GM12891 (cell line): ENCODE results near the gene ANKDD1A.

ENCODE experiments used
- DNase-seq: peaks from one replicate; pipeline ENCODE4 v3.0.0; 2011; ENCODE audit warnings: low spot score; ENCODE audit not compliant: insufficient read length
- FAIRE-seq: peaks from 2 replicates; lab custom pipeline; 2011; peaks lifted over from hg19 to GRCh38; lab: Jason Lieb, UNC
- PAX5 ChIP-seq: IDR thresholded peaks from 2 replicates; pipeline ENCODE4 v1.6.1; 2011; ENCODE audit warnings: low read length, moderate library complexity, mild to moderate bottlenecking; ENCODE audit not compliant: insufficient read depth, severe bottlenecking
- POLR2A ChIP-seq: IDR thresholded peaks from 2 replicates; pipeline ENCODE4 v1.6.1; 2011; ENCODE audit warnings: low read depth, low read length, control low read depth
- POLR2AphosphoS5 ChIP-seq: IDR thresholded peaks from 2 replicates; pipeline ENCODE4 v1.6.1; 2011; ENCODE audit warnings: low read depth, low read length, control low read depth
- POU2F2 ChIP-seq: IDR thresholded peaks from 2 replicates; pipeline ENCODE4 v1.6.1; 2011; ENCODE audit warnings: low read depth, mild to moderate bottlenecking, control low read depth, low read length, moderate library complexity
- SPI1 ChIP-seq: IDR thresholded peaks from 2 replicates; pipeline ENCODE4 v1.6.1; 2011; ENCODE audit warnings: low read depth, low read length, control low read depth
- TAF1 ChIP-seq: IDR thresholded peaks from 2 replicates; pipeline ENCODE4 v1.6.1; 2011; ENCODE audit warnings: low read depth, low read length, control low read depth

ANKDD1A gene

DNA sequence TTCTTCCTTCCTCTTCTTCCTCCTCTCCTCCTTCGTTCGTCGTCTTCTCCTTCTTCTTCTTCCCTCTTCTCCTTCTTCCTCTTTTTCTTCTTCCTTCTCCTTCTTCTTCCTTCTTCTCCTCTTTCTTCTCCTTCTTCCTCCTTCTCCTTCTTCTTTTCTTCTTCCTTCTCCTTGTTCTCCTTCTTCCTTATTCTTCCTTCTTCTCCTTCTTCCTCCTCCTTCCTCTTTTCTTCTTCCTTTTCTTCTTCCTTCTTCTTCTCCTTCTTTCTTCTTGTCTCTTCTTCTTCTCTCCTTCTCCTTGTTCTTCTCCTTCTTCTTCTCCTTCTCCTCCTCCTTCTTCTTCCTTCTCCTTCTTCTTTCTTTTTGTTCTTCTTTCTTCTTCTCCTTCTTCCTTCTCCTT lies 42.7 kb downstream of the ANKDD1A start:
- DNase-seq (no peak), FAIRE-seq (no peak)

DNA sequence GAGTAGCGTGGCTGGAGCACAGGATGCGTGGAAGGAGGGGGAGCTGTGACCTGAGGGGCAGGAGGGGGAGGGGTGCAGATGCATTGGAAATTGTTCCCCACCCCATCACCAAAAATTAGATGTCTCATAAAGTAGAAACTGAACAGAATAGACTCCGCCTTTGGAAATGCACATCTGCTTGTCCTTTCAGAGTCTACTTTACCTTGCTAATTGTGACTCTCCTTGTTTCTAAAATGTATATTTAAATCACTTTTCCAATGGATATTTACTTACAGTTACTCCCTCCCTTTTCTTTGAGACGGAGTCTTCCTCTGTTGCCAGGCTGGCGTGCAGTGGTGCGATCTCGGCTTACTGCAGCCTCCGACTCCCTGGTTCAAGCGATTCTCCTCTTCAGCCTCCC lies 47.4 kb downstream of the ANKDD1A start:
- TF ChIP-seq SPI1 (no peak), POLR2A (no peak), TAF1 (no peak), PAX5 (no peak), POLR2AphosphoS5 (no peak)
- DNase-seq (no peak), FAIRE-seq (no peak)

More for the DNA sequence above, 42.7 kb downstream of the ANKDD1A start:
- TF ChIP-seq SPI1: no peak
- no peak for TF ChIP-seq POLR2A

DNA sequence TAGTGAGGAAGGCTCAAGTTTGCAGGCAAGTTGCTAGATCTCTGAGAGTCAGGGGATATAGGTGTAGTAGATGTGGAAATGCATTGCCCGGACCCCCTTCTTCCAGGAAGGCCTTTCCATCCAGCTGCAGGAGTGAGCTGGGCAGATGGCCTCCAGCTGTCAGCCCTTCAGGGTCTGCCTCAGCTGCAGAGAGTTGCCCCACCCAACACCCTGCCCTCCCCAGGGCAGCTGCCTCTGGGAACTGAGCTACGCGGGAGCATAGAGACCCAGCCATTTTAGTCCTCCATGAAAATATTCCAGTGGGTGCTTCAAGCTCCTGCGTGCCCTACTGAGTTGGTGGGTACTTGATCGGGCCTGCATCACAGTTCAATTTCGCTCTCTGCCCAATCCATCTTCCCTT lies 48.5 kb downstream of the ANKDD1A start:
- TF ChIP-seq PAX5 (no peak), SPI1 (no peak), TAF1 (no peak), POLR2AphosphoS5 (no peak), POLR2A (no peak), POU2F2 (no peak)
- DNase-seq (no peak), FAIRE-seq (no peak)

DNA sequence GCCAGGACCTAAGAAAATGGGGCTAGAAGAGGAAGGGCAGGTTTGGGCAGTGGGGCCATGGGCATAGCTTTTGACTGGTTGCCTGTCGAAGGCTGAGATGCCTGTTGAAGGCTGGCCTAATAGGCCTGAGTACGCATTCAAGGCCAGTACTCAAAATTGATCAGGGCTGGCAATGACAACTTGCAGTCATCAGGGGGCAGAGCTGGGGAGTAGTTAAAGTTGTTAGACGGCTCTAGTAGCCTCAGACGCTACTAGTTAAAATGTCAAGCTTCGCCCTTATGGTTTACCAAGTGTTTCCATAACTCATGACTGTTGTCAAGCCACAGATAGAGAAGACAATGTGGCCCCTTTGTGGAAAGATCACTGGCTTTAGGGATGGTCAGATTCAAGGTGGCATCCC lies 49.3 kb downstream of the ANKDD1A start:
- FAIRE-seq: no peak
- DNase-seq: no peak
- no peak for TF ChIP-seq PAX5
- TF ChIP-seq SPI1: no peak
- TF ChIP-seq TAF1: no peak
- TF ChIP-seq POU2F2: no peak
- TF ChIP-seq POLR2A: no peak
- TF ChIP-seq POLR2AphosphoS5: no peak

DNA sequence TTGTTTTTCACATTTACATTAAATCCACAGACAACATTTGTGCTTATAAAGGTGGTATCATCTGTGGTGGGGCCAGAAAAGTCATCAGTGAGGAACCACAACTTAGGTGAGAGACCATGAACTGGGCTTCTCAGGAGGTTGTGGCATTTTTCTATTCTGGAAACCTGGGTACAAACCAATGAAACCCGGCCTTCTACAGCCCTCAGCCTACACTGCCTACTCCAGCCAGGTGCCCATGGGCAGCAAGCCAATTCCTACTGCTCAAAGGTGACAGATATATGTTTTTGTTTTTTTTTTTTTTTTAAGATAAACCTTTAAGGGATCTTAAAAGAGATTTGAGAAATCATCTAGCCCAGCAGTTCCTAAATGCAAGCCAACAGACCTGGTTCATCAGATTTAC lies 57.7 kb downstream of the ANKDD1A start:
- DNase-seq: no peak
- TF ChIP-seq SPI1 (no peak), POLR2A (no peak), PAX5 (no peak), TAF1 (no peak), POLR2AphosphoS5 (no peak), POU2F2 (no peak)

DNA sequence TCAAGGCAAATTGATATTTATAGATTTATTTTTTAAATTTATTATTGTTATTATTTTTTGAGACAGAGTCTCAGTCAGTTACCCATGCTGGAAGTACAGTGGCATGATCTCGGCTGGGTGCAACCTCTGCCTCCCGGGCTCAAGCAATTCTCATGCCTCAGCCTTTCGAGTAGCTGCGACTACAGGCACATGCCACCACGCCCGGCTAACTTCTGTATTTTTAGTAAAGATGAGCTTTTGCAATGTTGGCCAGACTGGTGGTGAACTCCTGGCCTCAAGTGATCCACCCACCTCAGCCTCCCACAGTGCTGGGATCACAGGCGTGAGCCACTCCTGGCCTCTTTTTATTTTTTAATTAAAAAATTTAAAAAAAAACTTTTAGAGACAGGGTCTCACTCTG lies 59.0 kb downstream of the ANKDD1A start:
- FAIRE-seq: no peak
- TF ChIP-seq PAX5: no peak
- DNase-seq: no peak

More for the DNA sequence above, 57.7 kb downstream of the ANKDD1A start:
- FAIRE-seq: no peak

DNA sequence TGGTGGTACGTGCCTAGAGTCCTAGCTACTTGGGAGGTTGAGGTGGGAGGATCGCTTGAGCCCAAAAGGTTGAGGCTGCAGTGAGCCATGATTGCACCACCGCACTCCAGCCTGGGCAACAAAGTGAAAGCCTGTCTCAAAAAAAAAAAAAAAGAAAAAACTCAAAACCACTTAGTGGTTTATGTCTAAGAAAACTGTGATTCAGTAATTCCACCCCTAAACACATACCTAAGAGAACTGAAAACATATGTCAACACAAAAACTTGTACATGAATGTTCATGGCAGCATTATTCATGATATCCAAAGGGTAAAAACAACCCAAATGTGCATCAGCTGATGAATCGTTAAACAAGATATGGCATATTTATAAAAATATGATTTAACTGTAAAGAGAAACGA lies 63.7 kb downstream of the ANKDD1A start:
- no peak for FAIRE-seq
- no peak for TF ChIP-seq POU2F2
- no peak for TF ChIP-seq PAX5
- no peak for TF ChIP-seq SPI1
- TF ChIP-seq POLR2AphosphoS5: no peak
- no peak for TF ChIP-seq POLR2A
- no peak for TF ChIP-seq TAF1

DNA sequence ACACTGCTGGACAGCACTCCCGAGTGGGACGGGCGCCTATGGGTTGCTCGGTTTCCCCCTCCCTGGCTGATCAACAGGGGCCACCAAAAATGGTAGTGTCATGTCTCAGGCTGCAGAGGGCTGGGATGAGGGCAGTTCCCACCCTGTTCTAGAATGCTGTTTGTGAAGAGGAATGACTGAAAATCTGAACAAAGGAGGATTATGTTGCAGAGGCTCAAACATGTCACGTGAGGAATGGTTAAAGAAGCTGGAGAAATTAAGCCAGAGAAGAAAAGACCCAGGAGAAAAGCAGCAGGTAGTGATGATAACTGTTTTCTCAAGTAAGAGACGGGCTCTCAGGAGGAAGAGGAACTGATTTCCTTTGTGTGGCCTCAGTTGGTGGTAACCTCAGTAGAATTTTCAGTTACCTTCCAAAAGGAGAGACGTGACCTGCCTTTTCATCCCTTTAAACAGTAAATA lies 67.6 kb downstream of the ANKDD1A start:
- FAIRE-seq (no peak), DNase-seq (no peak)
- TF ChIP-seq POLR2AphosphoS5: no peak
- no peak for TF ChIP-seq POLR2A
- TF ChIP-seq TAF1: no peak
- TF ChIP-seq SPI1: no peak

More for the DNA sequence above, 63.7 kb downstream of the ANKDD1A start:
- DNase-seq: no peak

DNA sequence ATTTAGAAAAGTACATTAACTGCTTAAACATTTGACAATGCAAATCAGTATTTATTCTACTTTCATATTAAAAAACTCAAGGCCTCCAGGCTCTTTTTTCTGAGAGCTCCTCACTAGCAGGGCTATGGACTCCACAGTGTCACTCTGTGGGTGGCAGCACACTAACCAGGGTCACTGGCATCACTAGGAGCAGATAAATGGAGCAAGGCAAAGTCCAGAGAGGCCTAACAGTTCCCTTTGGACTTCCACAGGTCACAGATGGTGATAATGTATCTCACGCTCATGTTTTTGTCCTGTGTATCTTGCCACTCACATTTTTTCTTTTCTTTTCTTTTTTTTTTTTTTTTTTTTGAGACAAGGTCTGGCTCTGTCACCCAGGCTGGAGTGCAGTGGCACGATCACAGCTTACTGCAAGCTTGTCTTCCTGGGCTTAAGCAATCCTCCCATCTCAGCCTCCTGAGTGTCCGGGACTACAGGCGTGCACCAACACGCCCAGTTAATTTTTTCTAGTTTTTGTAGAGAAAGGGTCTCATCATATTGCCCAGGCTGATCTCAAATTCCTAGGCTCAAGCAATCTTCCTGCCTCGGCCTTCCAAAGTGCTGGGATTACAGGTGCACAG lies 70.2 kb downstream of the ANKDD1A start:
- DNase-seq (no peak), FAIRE-seq (no peak)
- TF ChIP-seq POLR2A (no peak), POU2F2 (no peak), PAX5 (no peak), TAF1 (no peak), POLR2AphosphoS5 (no peak), SPI1 (no peak)

DNA sequence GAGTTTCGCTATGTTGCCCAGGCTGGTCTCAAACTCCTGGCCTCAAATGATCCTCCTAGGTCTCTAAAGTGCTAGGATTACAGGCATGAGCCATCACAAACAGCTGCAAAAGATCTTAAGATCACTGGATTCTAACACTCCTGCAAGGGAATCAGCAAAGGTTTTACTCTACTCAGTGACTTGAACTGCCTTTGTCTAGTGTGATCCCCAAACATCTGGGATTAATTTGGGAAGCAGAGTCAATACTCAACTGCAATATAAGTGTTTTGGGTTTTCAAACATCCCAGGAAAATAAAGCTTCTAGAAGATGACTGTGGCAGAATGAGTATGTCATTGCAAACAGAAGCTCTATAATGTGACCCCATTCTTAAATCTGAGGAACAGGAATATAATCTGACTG lies 70.8 kb downstream of the ANKDD1A start:
- FAIRE-seq (no peak), DNase-seq (no peak)
- TF ChIP-seq TAF1 (no peak), POLR2AphosphoS5 (no peak), POU2F2 (no peak), PAX5 (no peak), POLR2A (no peak), SPI1 (no peak)
